BLaER1 (cell line): Measurements from ENCODE around the gene HAPSTR1.
"Not testable (repeated sequence)": the region's sequence is repeated elsewhere in the genome, so short reads cannot be mapped to it uniquely, and the experiment has no call there.

Source experiments
- H3K27ac ChIP-seq: shearing (Covaris generic); formaldehyde crosslinking; 2 replicates; pipeline ENCODE4 v1.8.1; 2022
- H3K27me3 ChIP-seq: shearing (Covaris generic); formaldehyde crosslinking; 2 replicates; pipeline ENCODE4 v1.8.1; 2022
- H3K36me3 ChIP-seq: shearing (Covaris generic); formaldehyde crosslinking; 2 replicates; pipeline ENCODE4 v1.8.1; 2022
- H3K4me1 ChIP-seq: shearing (Covaris generic); formaldehyde crosslinking; 2 replicates; pipeline ENCODE4 v1.8.1; 2022
- H3K4me2 ChIP-seq: shearing (Covaris generic); formaldehyde crosslinking; 2 replicates; pipeline ENCODE4 v1.8.1; 2022
- H3K4me3 ChIP-seq: shearing (Covaris generic); formaldehyde crosslinking; 2 replicates; pipeline ENCODE4 v1.8.1; 2022
- H3K9ac ChIP-seq: shearing (Covaris generic); formaldehyde crosslinking; 2 replicates; pipeline ENCODE4 v1.8.1; 2022
- H3K9me3 ChIP-seq: shearing (Covaris generic); formaldehyde crosslinking; 2 replicates; pipeline ENCODE4 v1.8.1; 2022
- H4K20me1 ChIP-seq: shearing (Covaris generic); formaldehyde crosslinking; 2 replicates; pipeline ENCODE4 v1.8.1; 2022
- Cebpa-rat ChIP-seq: shearing (Covaris generic); IDR thresholded peaks from 2 replicates; pipeline ENCODE4 v1.8.1; 2022

The HAPSTR1 gene

DNA sequence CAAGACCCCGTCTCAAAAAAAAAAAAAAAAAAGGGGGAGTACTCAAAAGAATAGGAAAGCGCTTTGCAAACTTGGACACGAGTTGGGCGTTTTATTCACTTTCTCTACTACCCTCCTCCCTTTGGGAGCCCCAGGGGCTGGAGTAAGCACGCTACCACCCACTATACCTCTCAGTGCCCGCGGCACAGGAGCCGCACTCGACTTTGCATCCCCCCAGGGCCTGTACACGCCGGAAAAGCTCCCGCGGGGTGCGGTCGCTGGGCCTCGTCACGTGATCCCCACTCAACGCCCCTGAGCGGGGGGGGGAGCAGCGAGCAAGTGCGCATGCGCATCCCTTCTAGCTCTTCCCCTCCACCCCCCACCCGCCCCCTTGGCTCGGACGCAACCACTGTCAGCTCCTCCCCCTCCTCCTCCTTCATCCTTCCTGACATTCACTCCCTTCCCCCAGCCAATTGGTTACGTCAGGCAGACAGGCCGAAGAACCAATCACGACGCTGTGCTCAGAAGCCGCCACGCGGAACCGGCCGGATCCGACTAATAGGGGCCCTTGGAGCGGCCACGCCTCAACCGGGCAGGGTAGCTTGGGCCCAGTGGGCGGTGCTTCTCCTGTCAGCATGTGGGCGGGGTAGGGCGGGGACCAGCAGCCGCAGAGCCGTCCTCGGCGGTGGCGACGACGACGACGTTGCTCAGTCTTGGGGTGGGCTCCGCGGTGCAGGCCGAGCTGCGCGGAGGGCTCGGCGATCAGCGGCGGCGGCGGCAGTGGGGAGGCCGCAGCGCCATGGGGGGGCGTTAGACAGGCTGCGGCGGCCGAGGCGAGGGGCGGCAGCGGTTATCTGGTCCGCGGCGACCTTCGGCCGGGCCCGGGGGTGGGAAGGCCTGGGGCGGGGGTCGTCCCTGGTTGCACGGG lies at the start of gene HAPSTR1:
HAPSTR1 (plus strand) TSS at position 685 of the 907 bp plus-strand sequence. CDS start 401 bp downstream, outside the sequence.
- Histone ChIP-seq H3K36me3 (peaks cover 23% of the 10 kb centered on the region), H3K9ac (peak within 1 kb of the TSS; percentile 99), H3K4me1 (peaks cover 56% of the 10 kb centered on the region), H3K27me3 (no peaks in the 10 kb centered on the region), H4K20me1 (peaks cover 46% of the 10 kb centered on the region), H3K4me2 (peak within 1 kb of the TSS; percentile 97), H3K9me3 (no peaks in the 10 kb centered on the region), H3K4me3 (peak within 1 kb of the TSS; percentile 99), H3K27ac (peak within 1 kb of the TSS; percentile 99)
- TF ChIP-seq Cebpa-rat: no peak

DNA sequence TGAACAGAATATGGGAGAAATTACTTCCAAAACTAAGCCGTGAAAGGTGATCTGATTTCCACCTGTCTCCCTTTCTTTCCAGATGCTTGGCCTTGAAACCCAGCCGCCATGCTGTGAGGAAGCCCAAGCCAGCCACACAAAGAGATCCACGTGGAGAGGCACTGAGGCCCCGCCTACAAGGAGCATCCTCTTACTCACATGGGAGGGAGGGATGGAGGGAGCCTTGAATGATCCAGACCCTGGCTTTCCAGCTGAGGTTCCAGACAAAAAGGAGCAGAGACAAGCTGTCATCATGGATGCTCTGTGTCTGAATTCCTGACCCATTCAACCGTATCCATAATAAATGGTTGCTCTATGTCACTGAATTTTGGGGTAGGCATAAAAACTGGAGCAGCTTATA lies 48.9 kb upstream of the HAPSTR1 start:
- Histone ChIP-seq H4K20me1 (no peaks in the 10 kb centered on the region), H3K36me3 (no peaks in the 10 kb centered on the region), H3K27me3 (no peaks in the 10 kb centered on the region), H3K4me1 (peaks cover 16% of the 10 kb centered on the region), H3K27ac (no peak overlapping the region), H3K9me3 (peaks cover 11% of the 10 kb centered on the region), H3K9ac (no peak overlapping the region), H3K4me3 (no peak overlapping the region), H3K4me2 (no peak overlapping the region)
- no peak for TF ChIP-seq Cebpa-rat

- Histone ChIP-seq H3K4me3 (no peak overlapping the region), H4K20me1 (no peaks in the 10 kb centered on the region), H3K9ac (no peak overlapping the region), H3K9me3 (peaks cover 11% of the 10 kb centered on the region), H3K4me2 (no peak overlapping the region), H3K36me3 (no peaks in the 10 kb centered on the region), H3K27ac (no peak overlapping the region), H3K27me3 (no peaks in the 10 kb centered on the region), H3K4me1 (peaks cover 21% of the 10 kb centered on the region)
- no peak for TF ChIP-seq Cebpa-rat
Measured at GRCh38 chr16:9042964-9043680, 48.3 kb upstream of the HAPSTR1 start.

DNA sequence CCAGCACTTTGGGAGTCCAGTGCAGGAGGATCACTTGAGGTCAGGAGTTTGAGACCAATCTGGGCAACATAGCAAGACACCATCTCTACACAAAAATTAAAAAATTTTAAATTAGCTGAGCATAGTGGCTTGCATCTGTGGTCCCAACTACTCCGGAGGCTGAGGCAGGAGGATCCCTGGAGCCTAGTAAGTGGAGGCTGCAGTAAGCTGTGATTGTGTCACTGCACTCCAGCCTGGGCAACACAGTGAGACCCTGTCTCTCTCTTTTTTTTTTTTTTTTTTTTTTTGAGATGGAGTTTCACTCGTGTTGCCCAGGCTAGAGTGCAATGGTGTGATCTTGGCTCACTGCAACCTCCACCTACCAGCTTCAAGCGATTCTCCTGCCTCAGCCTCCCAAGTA lies 45.9 kb upstream of the HAPSTR1 start:
- H4K20me1 ChIP-seq, H3K27me3 ChIP-seq, H3K9ac ChIP-seq, H3K27ac ChIP-seq, H3K4me3 ChIP-seq, H3K36me3 ChIP-seq, H3K4me2 ChIP-seq: not testable (repeated sequence)
- Histone ChIP-seq H3K9me3 (peaks cover 11% of the 10 kb centered on the region), H3K4me1 (peaks cover 12% of the 10 kb centered on the region)

GRCh38 chr16:9046667-9047055 lies 44.8 kb upstream of the HAPSTR1 start:
- TF ChIP-seq Cebpa-rat: no peak
- H3K27ac ChIP-seq: no peak overlapping the region
- peaks cover 11% of the 10 kb centered on the region for H3K9me3 ChIP-seq
- no peaks in the 10 kb centered on the region for H3K27me3 ChIP-seq
- H3K4me2 ChIP-seq: no peak overlapping the region
- peaks cover 12% of the 10 kb centered on the region for H3K4me1 ChIP-seq
- H3K36me3 ChIP-seq: no peaks in the 10 kb centered on the region
- no peaks in the 10 kb centered on the region for H4K20me1 ChIP-seq
- H3K9ac ChIP-seq: no peak overlapping the region
- H3K4me3 ChIP-seq: no peak overlapping the region

- Histone ChIP-seq H3K36me3 (no peaks in the 10 kb centered on the region), H3K4me2 (peak overlapping the region; percentile 57), H3K9me3 (peaks cover 11% of the 10 kb centered on the region), H3K27me3 (no peaks in the 10 kb centered on the region), H3K9ac (no peak overlapping the region), H3K27ac (no peak overlapping the region), H3K4me3 (no peak overlapping the region), H3K4me1 (peaks cover 12% of the 10 kb centered on the region), H4K20me1 (no peaks in the 10 kb centered on the region)
- TF ChIP-seq Cebpa-rat: no peak
Measured at GRCh38 chr16:9047689-9048301, 43.6 kb upstream of the HAPSTR1 start.

- H3K36me3 ChIP-seq: no peaks in the 10 kb centered on the region
- H3K27me3 ChIP-seq: no peaks in the 10 kb centered on the region
- H3K4me3 ChIP-seq: no peak overlapping the region
- no peaks in the 10 kb centered on the region for H4K20me1 ChIP-seq
- H3K9me3 ChIP-seq: peaks cover 11% of the 10 kb centered on the region
- H3K4me2 ChIP-seq: peak overlapping the region; percentile 57
- no peak overlapping the region for H3K27ac ChIP-seq
- no peak overlapping the region for H3K9ac ChIP-seq
- no peak for TF ChIP-seq Cebpa-rat
- peaks cover 12% of the 10 kb centered on the region for H3K4me1 ChIP-seq
Measured at GRCh38 chr16:9048302-9048700, 43.1 kb upstream of the HAPSTR1 start.

GRCh38 chr16:9049241-9049640 lies 42.2 kb upstream of the HAPSTR1 start:
- Histone ChIP-seq H3K4me2 (no peak overlapping the region), H3K9me3 (peaks cover 11% of the 10 kb centered on the region), H3K36me3 (no peaks in the 10 kb centered on the region), H3K4me3 (no peak overlapping the region), H3K9ac (no peak overlapping the region), H3K27me3 (no peaks in the 10 kb centered on the region), H4K20me1 (no peaks in the 10 kb centered on the region), H3K27ac (no peak overlapping the region), H3K4me1 (peaks cover 17% of the 10 kb centered on the region)
- TF ChIP-seq Cebpa-rat: no peak

- Histone ChIP-seq H3K4me1 (peaks cover 28% of the 10 kb centered on the region), H4K20me1 (no peaks in the 10 kb centered on the region), H3K9me3 (peaks cover 11% of the 10 kb centered on the region), H3K36me3 (no peaks in the 10 kb centered on the region), H3K4me2 (no peak overlapping the region), H3K27ac (no peak overlapping the region), H3K27me3 (no peaks in the 10 kb centered on the region), H3K4me3 (no peak overlapping the region), H3K9ac (no peak overlapping the region)
- TF ChIP-seq Cebpa-rat: no peak
Measured at GRCh38 chr16:9050102-9050830, 41.2 kb upstream of the HAPSTR1 start.
